Measurements from ENCODE around the gene DEDD.

DNA sequence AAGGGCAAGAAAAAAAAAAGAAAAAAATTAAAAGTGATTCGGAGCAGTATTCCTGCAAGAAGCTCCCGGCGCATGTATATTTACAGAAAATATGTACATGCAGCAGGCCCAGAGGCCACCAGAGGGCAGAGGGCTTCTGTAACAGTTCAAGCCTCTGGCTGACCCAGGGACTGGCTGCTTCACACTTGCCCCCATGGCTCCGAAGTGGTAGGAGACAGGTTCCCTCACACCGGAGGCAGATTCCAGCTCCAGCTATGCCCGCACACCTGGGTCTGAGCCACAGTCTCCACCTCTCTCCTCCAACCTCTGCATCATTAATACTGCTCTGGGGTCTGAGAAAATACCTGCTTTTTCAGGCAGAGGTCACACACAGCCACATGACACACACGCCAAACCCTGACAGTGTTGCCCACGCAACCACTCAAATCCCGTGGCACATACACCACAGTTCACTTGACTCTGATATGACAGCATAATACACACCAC, 60.5 kb downstream of the DEDD start:
- TF ChIP-seq, protein P1, sequence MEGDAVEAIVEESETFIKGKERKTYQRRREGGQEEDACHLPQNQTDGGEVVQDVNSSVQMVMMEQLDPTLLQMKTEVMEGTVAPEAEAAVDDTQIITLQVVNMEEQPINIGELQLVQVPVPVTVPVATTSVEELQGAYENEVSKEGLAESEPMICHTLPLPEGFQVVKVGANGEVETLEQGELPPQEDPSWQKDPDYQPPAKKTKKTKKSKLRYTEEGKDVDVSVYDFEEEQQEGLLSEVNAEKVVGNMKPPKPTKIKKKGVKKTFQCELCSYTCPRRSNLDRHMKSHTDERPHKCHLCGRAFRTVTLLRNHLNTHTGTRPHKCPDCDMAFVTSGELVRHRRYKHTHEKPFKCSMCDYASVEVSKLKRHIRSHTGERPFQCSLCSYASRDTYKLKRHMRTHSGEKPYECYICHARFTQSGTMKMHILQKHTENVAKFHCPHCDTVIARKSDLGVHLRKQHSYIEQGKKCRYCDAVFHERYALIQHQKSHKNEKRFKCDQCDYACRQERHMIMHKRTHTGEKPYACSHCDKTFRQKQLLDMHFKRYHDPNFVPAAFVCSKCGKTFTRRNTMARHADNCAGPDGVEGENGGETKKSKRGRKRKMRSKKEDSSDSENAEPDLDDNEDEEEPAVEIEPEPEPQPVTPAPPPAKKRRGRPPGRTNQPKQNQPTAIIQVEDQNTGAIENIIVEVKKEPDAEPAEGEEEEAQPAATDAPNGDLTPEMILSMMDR (IDR thresholded peaks at IDR 0.05): peak; percentile 19 to 51 (median 36)
- no peak for TF ChIP-seq POLR2A (IDR thresholded peaks at IDR 0.05)
- no peak for TF ChIP-seq EP300 (IDR thresholded peaks at IDR 0.05)
